ENCODE data around the gene CIDEB. TPM values are rescaled to one million over a fixed set of nuclear protein-coding genes. Genes with fewer than 3 reads are reported as not detected.

Gene CIDEB
- total and polyA plus RNA-seq, 9 of the 15 experiments (the other 6 are each of a cell fraction or from before 2014, with no cell fraction given): 0.03 to 0.35 (median 0.09) TPM; not detected in 3

DNA sequence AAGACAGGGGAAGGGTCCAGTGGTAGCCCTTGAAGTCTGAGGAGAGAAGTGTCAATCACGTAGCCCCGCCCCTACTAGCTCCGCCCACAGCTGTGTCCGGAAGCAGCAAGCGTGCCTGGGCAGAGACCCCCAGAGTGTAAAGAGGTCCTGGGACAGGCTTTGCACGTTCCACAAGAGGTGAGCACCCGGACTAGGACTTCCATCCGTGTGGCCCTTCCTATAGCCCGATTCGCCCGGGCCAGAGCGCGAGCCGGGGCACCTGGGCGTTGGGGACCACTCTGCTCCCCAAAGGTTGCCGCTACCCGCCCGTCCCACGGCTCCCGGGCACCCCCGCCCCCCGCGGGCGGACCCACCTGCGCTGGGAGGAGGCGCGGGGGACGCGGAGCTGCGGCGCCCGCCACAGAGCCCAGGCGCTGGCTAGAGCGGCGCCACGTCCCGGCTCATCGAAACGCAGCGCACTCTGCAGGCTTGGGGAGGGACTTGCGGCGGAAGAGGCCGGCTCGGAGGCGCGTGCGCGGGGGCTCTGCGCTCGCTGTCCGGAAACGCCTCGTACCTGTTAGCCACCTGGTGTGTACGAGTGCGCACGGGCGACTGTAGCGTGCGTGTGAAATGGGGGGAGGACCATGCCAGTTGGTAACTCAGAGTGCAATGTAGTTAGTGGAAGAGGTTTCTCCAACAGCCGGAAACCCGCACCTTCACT is 36.5 kb downstream of the CIDEB start, which contains the start of gene RABGGTA (continued):
- TF ChIP-seq NR1H2 (CRISPR knock-in tag; IDR thresholded peaks at IDR 0.05) (no peak), ATF1 (CRISPR knock-in tag; IDR thresholded peaks at IDR 0.05) (no peak), ATF1 (tag; IDR thresholded peaks at IDR 0.05) (peak; percentile 74), ADNP (tag; IDR thresholded peaks at IDR 0.05) (no peak), TFAM (CRISPR knock-in tag; conservative IDR thresholded peaks at IDR 0.05) (no peak), CBFB (CRISPR knock-in tag; IDR thresholded peaks at IDR 0.05) (no peak), MCM2 (IDR thresholded peaks at IDR 0.05; ENCODE audit: low read depth) (no peak), ZNF253 (CRISPR knock-in tag; conservative IDR thresholded peaks at IDR 0.05) (no peak), FOXK1 (CRISPR knock-in tag; IDR thresholded peaks at IDR 0.05; ENCODE audit: borderline replicate concordance) (no peak), PCBP1 (IDR thresholded peaks at IDR 0.05; ENCODE audit: low read depth, low read length, poor library complexity, severe bottlenecking) (peak; percentile 84), SRSF7 (optimal IDR thresholded peaks at IDR 0.05; ENCODE audit: low read depth, low read length) (no peak), ZNF232 (CRISPR knock-in tag; IDR thresholded peaks at IDR 0.05) (no peak), TAL1 (IDR thresholded peaks at IDR 0.05) (no peak), ZNF780A (CRISPR knock-in tag; IDR thresholded peaks at IDR 0.05) (no peak), ZFX (CRISPR knock-in tag; IDR thresholded peaks at IDR 0.05) (peak; percentile 52; the same call in 1 of the 2 replicates), HDAC3 (IDR thresholded peaks at IDR 0.05; ENCODE audit: borderline replicate concordance, partially characterized antibody) (no peak), PHF20 (IDR thresholded peaks at IDR 0.05; ENCODE audit: partially characterized antibody) (peak; percentile 48)
- TF ChIP-seq, protein P1, sequence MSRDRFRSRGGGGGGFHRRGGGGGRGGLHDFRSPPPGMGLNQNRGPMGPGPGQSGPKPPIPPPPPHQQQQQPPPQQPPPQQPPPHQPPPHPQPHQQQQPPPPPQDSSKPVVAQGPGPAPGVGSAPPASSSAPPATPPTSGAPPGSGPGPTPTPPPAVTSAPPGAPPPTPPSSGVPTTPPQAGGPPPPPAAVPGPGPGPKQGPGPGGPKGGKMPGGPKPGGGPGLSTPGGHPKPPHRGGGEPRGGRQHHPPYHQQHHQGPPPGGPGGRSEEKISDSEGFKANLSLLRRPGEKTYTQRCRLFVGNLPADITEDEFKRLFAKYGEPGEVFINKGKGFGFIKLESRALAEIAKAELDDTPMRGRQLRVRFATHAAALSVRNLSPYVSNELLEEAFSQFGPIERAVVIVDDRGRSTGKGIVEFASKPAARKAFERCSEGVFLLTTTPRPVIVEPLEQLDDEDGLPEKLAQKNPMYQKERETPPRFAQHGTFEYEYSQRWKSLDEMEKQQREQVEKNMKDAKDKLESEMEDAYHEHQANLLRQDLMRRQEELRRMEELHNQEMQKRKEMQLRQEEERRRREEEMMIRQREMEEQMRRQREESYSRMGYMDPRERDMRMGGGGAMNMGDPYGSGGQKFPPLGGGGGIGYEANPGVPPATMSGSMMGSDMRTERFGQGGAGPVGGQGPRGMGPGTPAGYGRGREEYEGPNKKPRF (IDR thresholded peaks at IDR 0.05; ENCODE audit: low read depth, low read length): no peak
- TF ChIP-seq, protein P2, sequence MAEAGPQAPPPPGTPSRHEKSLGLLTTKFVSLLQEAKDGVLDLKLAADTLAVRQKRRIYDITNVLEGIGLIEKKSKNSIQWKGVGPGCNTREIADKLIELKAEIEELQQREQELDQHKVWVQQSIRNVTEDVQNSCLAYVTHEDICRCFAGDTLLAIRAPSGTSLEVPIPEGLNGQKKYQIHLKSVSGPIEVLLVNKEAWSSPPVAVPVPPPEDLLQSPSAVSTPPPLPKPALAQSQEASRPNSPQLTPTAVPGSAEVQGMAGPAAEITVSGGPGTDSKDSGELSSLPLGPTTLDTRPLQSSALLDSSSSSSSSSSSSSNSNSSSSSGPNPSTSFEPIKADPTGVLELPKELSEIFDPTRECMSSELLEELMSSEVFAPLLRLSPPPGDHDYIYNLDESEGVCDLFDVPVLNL (CRISPR knock-in tag; IDR thresholded peaks at IDR 0.05; ENCODE audit: low read depth): 0 out of 2 replicates have a peak, but pooled peaks have one; percentile 20
- TF ChIP-seq, protein P3, sequence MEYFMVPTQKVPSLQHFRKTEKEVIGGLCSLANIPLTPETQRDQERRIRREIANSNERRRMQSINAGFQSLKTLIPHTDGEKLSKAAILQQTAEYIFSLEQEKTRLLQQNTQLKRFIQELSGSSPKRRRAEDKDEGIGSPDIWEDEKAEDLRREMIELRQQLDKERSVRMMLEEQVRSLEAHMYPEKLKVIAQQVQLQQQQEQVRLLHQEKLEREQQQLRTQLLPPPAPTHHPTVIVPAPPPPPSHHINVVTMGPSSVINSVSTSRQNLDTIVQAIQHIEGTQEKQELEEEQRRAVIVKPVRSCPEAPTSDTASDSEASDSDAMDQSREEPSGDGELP (CRISPR knock-in tag; IDR thresholded peaks at IDR 0.05; ENCODE audit: borderline replicate concordance): peak; percentile 71; the same call in 1 of the 2 replicates
- TF ChIP-seq, protein P4, sequence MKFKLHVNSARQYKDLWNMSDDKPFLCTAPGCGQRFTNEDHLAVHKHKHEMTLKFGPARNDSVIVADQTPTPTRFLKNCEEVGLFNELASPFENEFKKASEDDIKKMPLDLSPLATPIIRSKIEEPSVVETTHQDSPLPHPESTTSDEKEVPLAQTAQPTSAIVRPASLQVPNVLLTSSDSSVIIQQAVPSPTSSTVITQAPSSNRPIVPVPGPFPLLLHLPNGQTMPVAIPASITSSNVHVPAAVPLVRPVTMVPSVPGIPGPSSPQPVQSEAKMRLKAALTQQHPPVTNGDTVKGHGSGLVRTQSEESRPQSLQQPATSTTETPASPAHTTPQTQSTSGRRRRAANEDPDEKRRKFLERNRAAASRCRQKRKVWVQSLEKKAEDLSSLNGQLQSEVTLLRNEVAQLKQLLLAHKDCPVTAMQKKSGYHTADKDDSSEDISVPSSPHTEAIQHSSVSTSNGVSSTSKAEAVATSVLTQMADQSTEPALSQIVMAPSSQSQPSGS (CRISPR knock-in tag; IDR thresholded peaks at IDR 0.05): no peak
- TF ChIP-seq, protein P5, sequence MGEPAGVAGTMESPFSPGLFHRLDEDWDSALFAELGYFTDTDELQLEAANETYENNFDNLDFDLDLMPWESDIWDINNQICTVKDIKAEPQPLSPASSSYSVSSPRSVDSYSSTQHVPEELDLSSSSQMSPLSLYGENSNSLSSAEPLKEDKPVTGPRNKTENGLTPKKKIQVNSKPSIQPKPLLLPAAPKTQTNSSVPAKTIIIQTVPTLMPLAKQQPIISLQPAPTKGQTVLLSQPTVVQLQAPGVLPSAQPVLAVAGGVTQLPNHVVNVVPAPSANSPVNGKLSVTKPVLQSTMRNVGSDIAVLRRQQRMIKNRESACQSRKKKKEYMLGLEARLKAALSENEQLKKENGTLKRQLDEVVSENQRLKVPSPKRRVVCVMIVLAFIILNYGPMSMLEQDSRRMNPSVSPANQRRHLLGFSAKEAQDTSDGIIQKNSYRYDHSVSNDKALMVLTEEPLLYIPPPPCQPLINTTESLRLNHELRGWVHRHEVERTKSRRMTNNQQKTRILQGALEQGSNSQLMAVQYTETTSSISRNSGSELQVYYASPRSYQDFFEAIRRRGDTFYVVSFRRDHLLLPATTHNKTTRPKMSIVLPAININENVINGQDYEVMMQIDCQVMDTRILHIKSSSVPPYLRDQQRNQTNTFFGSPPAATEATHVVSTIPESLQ (CRISPR knock-in tag; IDR thresholded peaks at IDR 0.05): 0 out of 2 replicates have a peak, but pooled peaks have one; percentile 76

All from K562 (cell line).